GM12878 (cell line): Measurements from ENCODE around the gene SNX30. TPM values are rescaled to one million over a fixed set of nuclear protein-coding genes. Genes with fewer than 3 reads are reported as not detected.

Source experiments
- ATAC-seq: fragments of 200-7000 bp; cut with Tn5 transposase; 3 replicates; pipeline ENCODE4 v1.9.1; 2020; ENCODE audit warnings: mild to moderate bottlenecking, moderate library complexity
- BruUV-seq: library from RNA; stranded (reverse); fragments of 400-500 nt; replicated peaks from 2 replicates; lab custom pipeline; 2021; lab: Mats Ljungman, UMichigan
- CTCF ChIA-PET: fragments of 300-600 bp; sonication (Branson Sonifier 250); formaldehyde crosslinking; extraction: SDS; loops from one replicate; lab custom pipeline; 2021; ENCODE audit warnings: inconsistent platforms; lab: Yijun Ruan, JAX
- POLR2A ChIA-PET: fragments of 350-600 bp; formaldehyde crosslinking; extraction: SDS; loops from one replicate; lab custom pipeline; 2021; ENCODE audit warnings: inconsistent platforms; lab: Charles Lee
- RAD21 ChIA-PET: fragments of 300-600 bp; sonication (Branson Sonifier 250); formaldehyde crosslinking; loops from one replicate; lab custom pipeline; 2023; ENCODE audit warnings: antibody characterized with exemption; ENCODE audit not compliant: unreplicated experiment; lab: Charles Lee
- SMC1A ChIA-PET: fragments of 300-600 bp; sonication (Branson Sonifier 250); formaldehyde crosslinking; loops from one replicate; lab custom pipeline; 2023; ENCODE audit not compliant: unreplicated experiment, uncharacterized antibody; lab: Charles Lee
- DNase-seq: peaks from one replicate; pipeline ENCODE4 v3.0.0-alpha.2; 2011; ENCODE audit warnings: low read depth, low spot score
- FAIRE-seq: peaks from 3 replicates; lab custom pipeline; 2011; peaks lifted over from hg19 to GRCh38; lab: Jason Lieb, UNC
- H2AFZ ChIP-seq: 2 replicates; pipeline ENCODE4 v1.6.0; 2011; ENCODE audit warnings: low read depth, low read length, control low read depth; ENCODE audit not compliant: control insufficient read depth
- H3K27ac ChIP-seq: 2 replicates; pipeline ENCODE4 v1.5.1; 2011; ENCODE audit warnings: control low read depth; ENCODE audit not compliant: control insufficient read depth, insufficient read depth
- H3K27me3 ChIP-seq, 2 experiments: replicated peaks in 1 of 2; 2 replicates each; pipeline versions ENCODE4 v1.6.0 to v1.6.1; 2011; ENCODE audit warnings: low read length in 1 of 2; ENCODE audit not compliant: control insufficient read depth in 2 of 2, insufficient read depth in 2 of 2
- H3K36me3 ChIP-seq, 2 experiments: 2 replicates each; pipeline ENCODE4 v1.5.1; 2011; ENCODE audit warnings: low read length in 1 of 2; ENCODE audit not compliant: control insufficient read depth in 2 of 2, insufficient read depth in 2 of 2
- H3K4me1 ChIP-seq: 2 replicates; pipeline ENCODE4 v1.6.1; 2011; ENCODE audit warnings: mild to moderate bottlenecking, low read length, moderate library complexity, mixed read lengths; ENCODE audit not compliant: control insufficient read depth, insufficient read depth
- H3K4me2 ChIP-seq: 2 replicates; pipeline ENCODE4 v1.6.0; 2011; ENCODE audit warnings: control low read depth; ENCODE audit not compliant: control insufficient read depth, insufficient read depth
- H3K4me3 ChIP-seq: fragments of 200-600 bp; sonication (generic); 2 replicates; pipeline ENCODE4 v1.5.1; 2016
- H3K79me2 ChIP-seq: 2 replicates; pipeline ENCODE4 v1.6.0; 2011; ENCODE audit warnings: low read length; ENCODE audit not compliant: control insufficient read depth, insufficient read depth
- H3K9ac ChIP-seq: 2 replicates; pipeline ENCODE4 v1.8.0; 2011; ENCODE audit warnings: low read length, control low read depth, mixed read lengths; ENCODE audit not compliant: control insufficient read depth, insufficient read depth
- H3K9me3 ChIP-seq: replicated peaks from 3 replicates; pipeline ENCODE4 v1.5.1; 2011; ENCODE audit warnings: mild to moderate bottlenecking, low read length; ENCODE audit not compliant: control insufficient read depth, insufficient read depth
- H4K20me1 ChIP-seq: 2 replicates; pipeline ENCODE4 v1.6.0; 2011; ENCODE audit not compliant: control insufficient read depth, insufficient read depth
- BCLAF1 ChIP-seq: fragments of 450-650 bp; IDR thresholded peaks from 2 replicates; pipeline ENCODE4 v1.6.1; 2017; ENCODE audit warnings: antibody characterized with exemption, mild to moderate bottlenecking, moderate library complexity
- BRCA1 ChIP-seq: IDR thresholded peaks from 2 replicates; pipeline ENCODE4 v1.6.1; 2011; ENCODE audit warnings: low read depth, low read length, improper control_type of control experiment
- MEF2B ChIP-seq: fragments of 450-650 bp; IDR thresholded peaks from 2 replicates; pipeline ENCODE4 v1.6.1; 2018; ENCODE audit warnings: mild to moderate bottlenecking, moderate library complexity; ENCODE audit not compliant: partially characterized antibody, poor library complexity, severe bottlenecking
- MTA2 ChIP-seq: fragments of 450-650 bp; IDR thresholded peaks from 2 replicates; pipeline ENCODE4 v1.6.1; 2016; ENCODE audit warnings: low read depth, mild to moderate bottlenecking, moderate library complexity
- POLR2AphosphoS5 ChIP-seq: IDR thresholded peaks from 2 replicates; pipeline ENCODE4 v1.6.1; 2011; ENCODE audit warnings: mild to moderate bottlenecking, low read length, inconsistent platforms
- RUNX3 ChIP-seq: IDR thresholded peaks from 2 replicates; pipeline ENCODE4 v1.6.1; 2012; ENCODE audit warnings: low read length, inconsistent platforms
- WGBS: methylation state at CpG from one replicate; pipeline ENCODE4 v1.1.6; 2016; ENCODE audit warnings: low lambda C conversion rate; ENCODE audit not compliant: insufficient replicate concordance, insufficient coverage; ENCODE audit errors: missing lambda C conversion rate; 5-methylcytosine and 5-hydroxymethylcytosine counted together
- in situ Hi-C: fragments of 300-500 bp; cut with MboI; formaldehyde crosslinking; loops from 9 replicates; pipeline ENCODE4 v1.14.3; 2018; ENCODE audit warnings: mixed read lengths
- intact Hi-C: fragments of 100-400 bp; cut with micrococcal nuclease; formaldehyde crosslinking; loops from one replicate; pipeline ENCODE4 v1.14.2; 2022; ENCODE audit not compliant: unreplicated experiment
- polyA plus RNA-seq, 11 experiments: library from polyadenylated mRNA; depleted of rRNA in 4 of 11; unstranded in 6 of 11; stranded (reverse) in 5 of 11; fragments of >200 nt; fragmentation: Nextera tagmentation in 4 of 11; fragmentation: Illumina TruSeq in 1 of 11; extraction: Ambion mirVana in 4 of 11; extraction: Trizol in 1 of 11; gene quantifications; 1 replicate in 1 of 11; 2 replicates in 10 of 11; pipeline versions ENCODE4 v1.2.1 to v1.2.3, GENCODE V29; 2011 to 2016; ENCODE audit warnings: inconsistent platforms in 2 of 11, missing spikeins in 2 of 11, low read depth in 1 of 11
- total RNA-seq, 4 experiments: library from RNA; depleted of rRNA in 3 of 4; stranded (reverse); fragments of >200 nt in 3 of 4; fragmentation: Illumina TruSeq in 1 of 4; extraction: Trizol in 1 of 4; gene quantifications; 2 replicates each; pipeline versions ENCODE4 v1.2.1 to v1.2.3, GENCODE V29; 2013 to 2021

SNX30 gene
- total and polyA plus RNA-seq, 10 of the 15 experiments (the other 5 are each of a cell fraction or from before 2014, with no cell fraction given) = 0.53 to 4.0 (median 1.5) TPM

- ChIA-PET RAD21 (no interaction called here), POLR2A (no interaction called here), SMC1A (no interaction called here), CTCF (interaction anchor here (2.9 kb wide), 1 partner anchor 54 kb away, joined by 9 read pairs; no protein-coding TSS in a partner anchor)
- H3K27ac ChIP-seq = no peak overlapping the region
- TF ChIP-seq MTA2 (no peak), MEF2B (no peak), BCLAF1 (no peak), RUNX3 (no peak), POLR2AphosphoS5 (no peak), BRCA1 (no peak)
- H3K36me3 ChIP-seq = no peaks in the 10 kb centered on the region
- no peaks in the 10 kb centered on the region for H3K9me3 ChIP-seq
- no peaks in the 10 kb centered on the region for H3K79me2 ChIP-seq
- no peak overlapping the region for H3K4me2 ChIP-seq
- DNase-seq (no peak), ATAC-seq (no peak), FAIRE-seq (no peak)
- intact Hi-C loops (no loop called here), in situ Hi-C loops (no loop called here)
- no TSS peak for BruUV-seq
- H3K4me3 ChIP-seq = no peak overlapping the region
- no peaks in the 10 kb centered on the region; a peak in 1 of 4 replicates for H3K27me3 ChIP-seq
- no peak overlapping the region for H3K9ac ChIP-seq
- no peaks in the 10 kb centered on the region for H4K20me1 ChIP-seq
- peaks cover 11% of the 10 kb centered on the region for H3K4me1 ChIP-seq
- 60% methylated on average over 13 of the region's 13 CpGs for WGBS
- H2AFZ ChIP-seq = no peak overlapping the region
Measured at GRCh38 chr9:112848316-112849151, 98.0 kb downstream of the SNX30 start.
